ENCODE results near the gene GNA14. TPM values are rescaled to one million over a fixed set of nuclear protein-coding genes. Genes with fewer than 3 reads are reported as not detected.
A peak's percentile ranks its signal among the peaks of the same experiment; 100 is the strongest.

GNA14 gene
- total and polyA plus RNA-seq, 12 donors = 1.7 to 11.9 (median 2.9) TPM

DNA sequence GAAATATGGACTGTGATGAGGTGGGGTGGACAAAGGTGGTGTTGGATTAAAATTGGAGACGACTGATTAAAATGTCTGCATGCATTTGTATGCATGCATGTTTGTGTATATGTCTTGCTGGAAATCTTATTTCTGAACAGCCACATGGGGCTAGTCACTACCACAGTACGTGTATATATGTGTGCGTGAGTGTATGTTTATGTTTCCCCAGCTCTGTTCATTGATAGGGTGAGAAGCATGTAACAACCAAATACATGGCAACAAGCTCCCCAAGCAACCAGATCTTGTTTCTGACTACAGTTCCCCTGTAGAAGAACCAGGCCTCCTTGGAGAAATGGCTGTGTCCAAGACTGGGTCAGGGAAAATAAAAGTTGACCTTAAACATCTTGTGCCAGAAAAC is 139.7 kb downstream of the GNA14 start:
- no peaks in the 10 kb centered on the region for H3K9me3 ChIP-seq (replicated peaks in 1 of 3)
- WGBS, 4 donors = 90 to 97% (median 95%) methylated on average over 3 of the region's 3 CpGs
- no peaks in the 10 kb centered on the region for H3K36me3 ChIP-seq (replicated peaks in 1 of 2)
- H3K4me3 ChIP-seq = no peak overlapping the region
- TF ChIP-seq, protein P1, sequence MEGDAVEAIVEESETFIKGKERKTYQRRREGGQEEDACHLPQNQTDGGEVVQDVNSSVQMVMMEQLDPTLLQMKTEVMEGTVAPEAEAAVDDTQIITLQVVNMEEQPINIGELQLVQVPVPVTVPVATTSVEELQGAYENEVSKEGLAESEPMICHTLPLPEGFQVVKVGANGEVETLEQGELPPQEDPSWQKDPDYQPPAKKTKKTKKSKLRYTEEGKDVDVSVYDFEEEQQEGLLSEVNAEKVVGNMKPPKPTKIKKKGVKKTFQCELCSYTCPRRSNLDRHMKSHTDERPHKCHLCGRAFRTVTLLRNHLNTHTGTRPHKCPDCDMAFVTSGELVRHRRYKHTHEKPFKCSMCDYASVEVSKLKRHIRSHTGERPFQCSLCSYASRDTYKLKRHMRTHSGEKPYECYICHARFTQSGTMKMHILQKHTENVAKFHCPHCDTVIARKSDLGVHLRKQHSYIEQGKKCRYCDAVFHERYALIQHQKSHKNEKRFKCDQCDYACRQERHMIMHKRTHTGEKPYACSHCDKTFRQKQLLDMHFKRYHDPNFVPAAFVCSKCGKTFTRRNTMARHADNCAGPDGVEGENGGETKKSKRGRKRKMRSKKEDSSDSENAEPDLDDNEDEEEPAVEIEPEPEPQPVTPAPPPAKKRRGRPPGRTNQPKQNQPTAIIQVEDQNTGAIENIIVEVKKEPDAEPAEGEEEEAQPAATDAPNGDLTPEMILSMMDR (IDR thresholded peaks at IDR 0.05) = no peak
- no peak for TF ChIP-seq POLR2A (IDR thresholded peaks at IDR 0.05)
- peaks cover 5 to 7% of the 10 kb centered on the region in 2 donors for H3K4me1 ChIP-seq (replicated peaks in 1 of 2)
- DNase-seq = no peak
- H3K27me3 ChIP-seq = no peaks in the 10 kb centered on the region
- no peak overlapping the region for H3K27ac ChIP-seq
- intact Hi-C loops (cut with DNase I) = no loop called here

DNA sequence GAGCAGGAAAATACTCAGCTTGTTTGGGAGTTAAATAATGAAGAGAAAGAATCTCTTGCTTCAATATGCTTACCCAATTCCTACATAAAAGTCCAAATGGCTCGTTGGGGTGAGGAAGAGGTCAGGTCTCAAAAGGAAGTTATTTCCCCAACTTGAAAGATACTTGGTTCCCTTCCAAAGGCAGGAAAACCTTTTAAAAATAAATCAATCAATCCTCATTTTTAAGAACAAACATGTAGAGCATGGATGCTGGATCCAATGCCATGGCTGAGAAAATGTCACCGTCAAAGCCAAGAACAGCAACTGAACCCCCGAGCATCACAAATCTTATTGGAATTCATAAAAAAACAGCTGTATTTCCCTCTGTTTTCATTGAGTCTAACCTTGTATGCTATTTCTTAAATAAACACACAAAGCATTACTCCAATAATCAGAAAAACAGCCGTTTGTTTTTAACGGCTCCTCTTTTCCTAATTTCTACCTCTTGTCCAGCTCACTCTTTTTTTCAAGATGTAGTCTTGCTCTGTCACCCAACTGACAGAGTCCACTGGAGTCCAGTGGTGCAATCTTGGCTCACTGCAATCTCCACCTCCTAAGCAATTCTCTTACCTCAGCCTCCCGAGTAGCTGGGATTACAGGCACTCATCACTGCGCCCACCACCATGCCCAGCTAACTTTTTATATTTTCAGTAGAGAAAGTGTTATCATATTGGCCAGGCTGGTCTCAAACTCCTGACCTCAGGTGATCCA is 140.7 kb downstream of the GNA14 start:
- Histone ChIP-seq H3K4me3 (no peak overlapping the region), H3K27me3 (no peaks in the 10 kb centered on the region), H3K27ac (peak overlapping the region in 1 of 5 donors; percentile 37), H3K4me1 (replicated peaks in 1 of 2) (peaks cover 0 to under 1% of the 10 kb centered on the region in 2 donors), H3K9me3 (replicated peaks in 1 of 3) (no peaks in the 10 kb centered on the region), H3K36me3 (replicated peaks in 1 of 2) (no peaks in the 10 kb centered on the region)
- TF ChIP-seq, protein P1 (IDR thresholded peaks at IDR 0.05) = no peak
- no peak for TF ChIP-seq POLR2A (IDR thresholded peaks at IDR 0.05)
- intact Hi-C loops (cut with DNase I) = no loop called here
- peak in 1 of 7 donors; percentile 9 for DNase-seq
- 55 to 65% (median 60%) methylated on average over 7 of the region's 7 CpGs for WGBS, 4 donors

DNA sequence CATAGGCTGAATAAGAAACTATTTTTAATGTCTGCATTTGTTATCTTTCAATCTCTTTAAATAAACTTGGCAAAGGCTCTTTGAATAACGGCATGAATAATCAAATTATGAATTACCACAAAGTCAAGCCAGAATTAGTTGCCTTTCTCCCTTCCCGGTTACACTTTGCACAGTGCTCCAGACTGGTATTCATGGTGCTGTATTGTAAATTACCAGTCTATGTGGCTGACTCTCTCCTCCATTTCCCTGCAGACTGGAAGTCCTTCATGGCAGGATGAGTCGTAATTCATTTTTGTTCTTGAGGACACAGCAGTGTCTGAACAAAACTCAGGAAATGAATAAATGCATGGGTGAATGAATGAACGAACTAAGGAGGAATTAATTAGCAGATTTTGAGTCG is 142.9 kb downstream of the GNA14 start:
- no peak overlapping the region for H3K27ac ChIP-seq

DNA sequence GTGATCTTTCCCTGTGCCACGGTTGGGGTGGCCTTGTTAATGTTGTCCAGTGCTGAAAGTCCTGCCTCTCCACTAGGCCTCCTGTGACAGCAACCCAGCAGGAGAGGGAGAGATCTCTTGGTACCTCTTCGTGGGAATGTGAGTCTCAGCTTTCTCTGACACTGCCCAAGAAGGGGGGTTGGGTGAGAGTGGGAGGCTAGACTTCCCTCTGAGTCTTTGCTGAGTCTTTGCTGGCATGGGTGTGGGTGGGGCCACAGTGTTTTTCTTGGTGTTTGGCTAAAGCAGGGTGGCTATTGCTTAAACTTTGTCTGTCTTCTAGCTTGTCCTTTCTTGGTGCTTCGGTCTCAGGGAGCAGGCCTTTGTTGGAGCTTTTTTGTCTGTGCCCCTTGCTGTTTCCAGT is 145.6 kb downstream of the GNA14 start:
- H3K4me3 ChIP-seq = no peak overlapping the region
- no peaks in the 10 kb centered on the region for H3K4me1 ChIP-seq (replicated peaks in 1 of 2)
- TF ChIP-seq POLR2A (IDR thresholded peaks at IDR 0.05) = no peak
- TF ChIP-seq, protein P1 (IDR thresholded peaks at IDR 0.05) = no peak
- DNase-seq = no peak
- intact Hi-C loops (cut with DNase I) = no loop called here
- no peak overlapping the region for H3K27ac ChIP-seq
- WGBS, 4 donors = 75 to 91% (median 82%) methylated on average over 2 to 3 of the region's 3 CpGs
- no peaks in the 10 kb centered on the region for H3K27me3 ChIP-seq
- no peaks in the 10 kb centered on the region for H3K9me3 ChIP-seq (replicated peaks in 1 of 3)
- no peaks in the 10 kb centered on the region for H3K36me3 ChIP-seq (replicated peaks in 1 of 2)

More for the DNA sequence above, 142.9 kb downstream of the GNA14 start:
- TF ChIP-seq, protein P1 (IDR thresholded peaks at IDR 0.05) = no peak
- no peak for TF ChIP-seq POLR2A (IDR thresholded peaks at IDR 0.05)
- Histone ChIP-seq H3K9me3 (replicated peaks in 1 of 3) (no peaks in the 10 kb centered on the region), H3K36me3 (replicated peaks in 1 of 2) (no peaks in the 10 kb centered on the region), H3K27me3 (no peaks in the 10 kb centered on the region), H3K4me1 (replicated peaks in 1 of 2) (no peaks in the 10 kb centered on the region), H3K4me3 (no peak overlapping the region)
- 64 to 73% (median 68%) methylated on average over 5 of the region's 5 CpGs for WGBS, 4 donors
- no peak for DNase-seq
- intact Hi-C loops (cut with DNase I) = no loop called here
